H4 (cell line): ENCODE measurements around the gene CD200R1. TPM values are rescaled to one million over a fixed set of nuclear protein-coding genes. Genes with fewer than 3 reads are reported as not detected.
"Not testable (repeated sequence)": the region's sequence is repeated elsewhere in the genome, so short reads cannot be mapped to it uniquely, and the experiment has no call there.

ENCODE experiments used
- DNase-seq: peaks from one replicate; pipeline ENCODE4 v3.0.0-alpha.2; 2015; ENCODE audit warnings: low spot score
- total RNA-seq: library from RNA; depleted of rRNA; stranded (reverse); fragments of >200 nt; shearing (Covaris generic); gene quantifications from 2 replicates; pipeline ENCODE4 v1.2.3, GENCODE V29; 2014

Gene CD200R1
- total RNA-seq, 1 experiment from 2014 or later, result not detected

GRCh38 chr3:112974178-112974517 is 755 bp downstream of the CD200R1 start:
- DNase-seq, result no peak

DNA sequence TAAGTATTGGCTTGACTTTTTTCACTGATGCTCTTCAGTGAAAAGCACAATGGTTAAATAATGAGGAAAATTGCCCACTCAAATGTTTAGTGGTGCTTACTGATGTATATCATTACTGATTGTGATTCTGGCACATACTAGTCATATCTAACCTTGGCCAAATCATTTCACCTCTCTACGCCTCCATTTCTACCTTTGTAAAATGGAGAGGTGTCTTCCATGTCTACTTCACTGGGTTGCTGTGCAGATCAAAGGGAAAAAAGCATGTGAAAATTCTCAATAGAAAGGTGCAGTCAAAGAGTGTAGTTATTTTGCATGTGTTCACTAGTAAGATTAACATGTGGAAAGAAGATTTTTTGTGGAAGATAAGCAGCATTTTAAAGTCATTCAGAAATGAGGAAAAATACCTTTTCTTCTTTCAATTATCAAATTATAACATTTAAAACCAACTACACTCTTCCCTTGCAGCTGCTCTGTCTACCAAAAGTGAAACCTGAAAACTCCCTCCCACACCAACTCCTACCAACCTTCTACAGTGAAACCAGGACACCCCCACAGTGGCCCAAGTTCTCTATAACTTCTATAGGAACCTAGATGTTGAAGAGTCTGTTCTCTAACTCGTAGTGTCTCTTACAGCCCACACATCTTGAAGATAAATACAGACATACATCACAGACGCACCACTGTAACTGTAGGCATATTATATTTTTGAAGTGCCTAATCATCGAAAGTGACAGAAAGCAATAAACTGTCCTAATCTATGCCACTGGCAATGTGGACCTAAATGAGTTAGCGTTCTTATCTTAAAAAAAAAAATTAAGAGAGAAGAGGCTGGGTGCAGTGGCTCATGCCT is 1.4 kb downstream of the CD200R1 start:
- DNase-seq, result no peak

- DNase-seq, result no peak
Measured at GRCh38 chr3:112972158-112972557, 2.7 kb downstream of the CD200R1 start.

DNA sequence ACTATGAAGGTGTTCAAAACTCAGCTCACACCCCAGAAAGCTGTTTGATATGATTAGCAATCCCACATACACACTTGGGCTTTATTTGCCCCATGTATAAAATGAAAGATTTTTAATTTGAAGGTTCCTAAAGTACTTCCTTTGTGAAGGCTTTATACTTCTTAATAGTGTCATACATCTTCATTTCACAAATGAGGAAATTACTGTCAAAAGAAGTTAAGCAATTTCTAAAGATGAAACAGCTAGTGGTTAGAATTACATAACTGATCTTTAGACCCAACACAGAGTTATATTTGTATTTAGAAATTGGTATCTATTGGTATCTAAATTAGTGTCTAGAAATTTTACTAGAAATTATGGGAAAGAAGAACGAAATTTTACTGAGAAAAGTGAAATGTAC is 7.1 kb downstream of the CD200R1 start:
- no peak for DNase-seq

GRCh38 chr3:112967425-112967824 is 7.5 kb downstream of the CD200R1 start:
- no peak for DNase-seq

GRCh38 chr3:112966633-112967032 is 8.3 kb downstream of the CD200R1 start:
- no peak for DNase-seq

DNA sequence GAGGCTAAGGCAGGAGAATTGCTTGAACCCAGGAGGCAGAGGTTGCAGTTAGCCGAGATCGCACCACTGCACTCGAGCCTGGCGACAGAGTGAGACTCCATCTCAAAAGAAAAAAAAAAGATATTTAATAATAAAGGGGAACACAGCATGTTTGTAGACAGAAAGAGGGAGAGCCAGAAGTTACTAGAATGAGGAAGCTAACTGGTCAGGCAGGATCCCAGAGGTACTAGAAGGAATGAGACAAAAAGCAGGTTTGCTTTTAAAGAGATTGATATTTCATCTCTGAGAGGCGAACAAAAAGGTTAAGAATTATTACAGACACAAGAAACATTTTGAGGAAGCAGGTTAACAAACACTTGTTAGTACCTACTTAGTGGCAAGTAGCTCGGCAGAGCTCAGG is 9.2 kb downstream of the CD200R1 start:
- DNase-seq, result no peak

DNA sequence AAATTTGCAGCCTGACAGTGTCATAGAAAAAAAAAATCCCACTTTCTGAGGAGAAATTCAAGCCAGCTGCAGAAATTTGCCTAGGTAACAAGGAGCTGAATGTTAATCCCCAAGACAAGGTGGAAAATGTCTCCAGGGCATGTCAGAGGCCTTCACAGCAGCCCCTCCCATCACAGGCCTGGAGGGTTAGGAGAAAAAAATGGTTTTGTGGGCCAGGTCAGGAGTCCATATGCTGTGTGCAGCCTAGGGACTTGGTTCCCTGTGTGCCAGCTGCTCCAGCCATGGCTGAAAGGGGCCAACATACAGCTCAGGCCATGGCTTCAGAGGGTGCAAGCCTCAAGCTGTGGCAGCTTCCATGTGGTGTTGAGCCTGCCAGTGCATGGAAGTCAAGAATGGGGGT is 11.2 kb downstream of the CD200R1 start:
- DNase-seq, result no peak

DNA sequence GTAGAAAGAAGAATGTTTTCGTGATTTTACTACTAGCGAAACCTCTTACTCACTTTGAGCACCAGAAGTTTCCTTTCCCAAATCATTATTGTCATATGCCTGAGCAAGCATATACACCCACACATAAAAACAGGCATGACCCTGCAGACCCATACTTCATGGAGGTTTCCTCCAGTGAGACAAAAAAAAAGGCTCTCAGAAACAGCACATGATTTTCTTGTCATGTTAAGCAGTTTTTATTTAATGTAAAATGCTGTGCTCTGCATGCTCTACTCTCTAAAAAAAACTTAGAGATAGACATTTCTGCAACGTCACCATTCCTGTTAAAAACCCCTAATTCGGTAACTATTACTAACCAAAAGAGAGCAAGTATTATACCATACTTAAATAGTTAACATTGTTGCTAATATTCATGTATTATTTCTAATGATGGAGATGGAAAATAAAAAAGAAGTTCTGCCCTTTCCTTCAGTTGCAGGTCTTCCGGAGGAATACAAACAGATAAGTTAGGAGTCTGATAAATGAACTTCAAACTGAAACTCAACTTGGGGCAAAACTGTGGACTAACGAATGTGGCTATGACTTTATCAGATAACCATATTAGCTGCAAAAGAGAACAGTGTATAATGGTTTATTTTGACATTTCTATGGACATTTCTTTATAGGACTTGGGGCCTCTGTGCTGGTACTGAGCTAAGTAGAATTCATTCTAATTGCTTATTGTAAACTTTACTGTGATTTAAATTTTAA is 15.9 kb downstream of the CD200R1 start:
- DNase-seq, result no peak

DNA sequence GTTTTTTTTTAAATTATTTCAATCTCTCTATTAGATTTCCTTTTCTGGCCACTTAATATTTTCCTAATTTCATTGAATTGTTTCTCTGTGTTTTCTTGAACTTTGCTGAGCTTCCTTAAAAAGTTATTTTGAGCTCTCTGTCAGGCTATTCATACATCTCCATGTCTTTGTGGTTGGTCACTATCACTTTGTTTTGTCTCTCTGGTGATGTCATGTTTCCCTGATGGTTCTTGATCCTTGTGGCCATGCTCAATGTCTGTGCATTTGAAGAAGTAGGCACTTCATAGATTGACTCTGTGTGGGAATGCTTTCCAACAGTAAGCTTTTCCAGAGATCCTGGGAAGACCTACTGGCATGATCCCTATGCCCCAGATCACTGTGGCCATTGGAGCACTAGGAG is 18.6 kb downstream of the CD200R1 start:
- no peak for DNase-seq

DNA sequence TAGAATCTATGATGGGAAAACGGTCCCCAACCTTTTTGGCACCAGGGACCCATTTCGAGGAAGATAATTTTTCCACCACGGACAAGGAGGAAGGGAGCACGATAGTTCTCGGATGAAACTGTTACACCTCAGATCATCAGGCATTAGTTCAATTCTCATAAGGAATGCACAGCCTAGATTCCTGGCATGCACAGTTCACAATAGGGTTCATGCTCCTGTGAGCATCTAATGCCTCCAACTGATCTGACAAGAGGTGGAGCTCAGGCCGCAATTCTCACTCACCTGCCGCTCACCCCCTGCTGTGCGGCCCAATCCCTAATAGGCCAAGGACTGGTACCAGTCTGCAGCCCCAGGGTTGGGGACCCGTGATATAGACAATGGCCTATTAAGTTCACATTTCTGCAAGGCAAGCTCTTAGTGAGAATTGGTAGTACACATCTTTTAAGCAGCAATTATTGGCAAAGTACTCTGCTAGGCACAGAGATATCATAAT is 26.5 kb downstream of the CD200R1 start:
- DNase-seq, result no peak

DNA sequence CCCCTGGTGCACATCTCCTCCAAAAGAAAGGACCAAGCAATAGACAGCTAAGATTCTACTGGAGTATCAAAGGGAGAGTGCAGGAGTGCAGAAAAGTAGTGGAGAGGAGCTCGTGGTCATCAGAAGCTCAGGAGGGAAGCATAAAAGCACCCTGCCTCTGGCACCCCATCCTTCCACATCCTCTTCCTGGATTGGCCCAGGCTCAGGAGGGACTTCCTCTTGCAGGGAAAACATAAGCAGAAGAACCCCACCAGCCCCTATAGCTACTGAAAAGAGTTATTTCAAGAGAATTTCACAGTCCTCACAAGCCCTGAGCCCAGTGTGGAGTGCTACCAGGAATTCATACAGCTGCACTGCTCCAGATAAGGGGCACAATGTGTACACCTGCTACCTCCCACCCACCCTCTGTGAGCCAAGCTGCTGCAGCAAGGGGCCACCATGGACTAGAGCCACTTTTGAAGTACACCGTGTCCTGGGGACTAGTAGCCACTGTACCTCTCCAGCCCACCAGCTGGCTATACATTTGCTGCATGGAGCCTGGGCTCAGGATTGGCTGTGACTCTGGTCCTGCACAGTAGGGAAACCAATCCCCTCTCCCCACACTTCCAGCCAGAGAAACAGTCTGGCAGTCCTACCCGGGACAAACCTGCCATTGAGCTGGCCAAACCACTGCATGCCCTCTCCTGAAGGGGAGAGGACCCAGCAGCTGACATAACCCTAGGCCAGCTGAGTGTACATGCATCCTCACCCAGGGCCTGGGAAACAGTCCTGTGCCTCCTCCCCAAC is 43.0 kb downstream of the CD200R1 start:
- no peak for DNase-seq

- DNase-seq, result no peak
Measured at GRCh38 chr3:112930771-112931170, 44.1 kb downstream of the CD200R1 start.

DNA sequence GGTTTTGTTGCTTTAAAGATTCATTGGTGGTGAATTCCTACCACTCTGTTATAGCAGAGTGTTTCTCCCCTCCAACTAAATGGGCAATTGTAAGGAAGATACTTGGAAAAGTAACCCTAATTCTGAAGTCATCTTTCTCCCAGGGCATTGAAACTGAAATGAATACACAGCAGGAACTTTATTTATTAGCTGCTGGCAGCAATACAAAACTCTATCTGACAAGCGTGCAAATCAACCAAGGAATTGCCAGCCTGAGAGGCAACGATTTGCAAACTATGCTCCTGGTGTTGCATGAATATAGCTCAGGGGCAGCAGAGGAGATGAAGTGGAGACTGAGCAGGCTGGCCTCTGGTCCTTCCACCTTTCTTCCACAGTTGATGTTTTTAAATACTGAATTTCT is 48.9 kb downstream of the CD200R1 start:
- no peak for DNase-seq

DNA sequence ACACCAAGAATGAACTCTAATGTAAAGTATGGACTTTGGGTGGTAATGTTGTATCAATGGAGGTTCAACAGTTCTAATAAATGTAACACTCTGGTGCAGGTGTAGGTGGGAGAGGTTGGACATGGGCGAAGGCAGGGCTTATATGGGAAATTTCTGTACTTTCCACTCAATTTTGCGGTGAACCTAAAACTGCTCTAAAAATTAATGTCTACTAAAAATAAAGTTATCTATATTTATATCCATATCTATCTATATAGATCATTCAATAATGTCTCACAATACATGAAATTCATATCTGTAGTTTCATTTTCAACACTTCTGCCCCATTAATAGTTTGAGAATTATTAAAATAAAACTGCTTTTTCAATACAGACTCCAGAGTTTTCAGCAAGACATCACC is 49.3 kb downstream of the CD200R1 start:
- DNase-seq, result no peak

DNA sequence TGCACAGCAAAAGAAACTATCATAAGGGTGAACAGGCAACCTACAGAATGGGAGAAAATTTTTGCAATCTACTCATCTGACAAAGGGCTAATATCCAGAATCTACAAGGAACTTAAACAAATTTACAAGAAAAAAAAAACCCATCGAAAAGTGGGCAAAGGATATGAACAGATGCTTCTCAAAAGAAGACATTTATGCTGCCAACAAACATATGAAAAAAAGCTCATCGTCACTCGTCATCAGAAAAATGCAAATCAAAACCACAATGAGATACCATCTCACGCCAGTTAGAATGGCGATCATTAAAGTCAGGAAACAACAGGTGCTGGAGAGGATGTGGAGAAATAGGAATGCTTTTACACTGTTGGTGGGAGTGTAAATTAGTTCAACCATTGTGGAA is 55.4 kb downstream of the CD200R1 start:
- DNase-seq, result not testable (repeated sequence)

DNA sequence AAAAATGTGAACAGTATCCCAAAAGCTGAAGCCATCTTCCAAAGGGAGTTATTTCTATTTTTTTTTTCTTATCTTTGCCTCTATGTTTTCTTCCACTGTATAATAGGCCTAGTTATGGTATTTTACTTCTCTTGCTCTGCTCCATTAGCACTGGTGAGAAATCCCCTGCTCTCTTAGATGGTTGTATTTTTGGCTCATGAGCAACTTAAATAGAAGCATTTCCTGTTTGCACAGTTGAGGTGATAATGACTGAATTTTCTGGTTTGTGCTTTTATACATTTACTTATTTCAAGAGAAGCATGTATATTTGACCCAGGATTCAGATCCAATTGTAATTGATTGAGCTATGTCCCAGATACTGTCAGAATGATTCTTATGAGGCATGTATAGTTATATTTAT is 66.7 kb downstream of the CD200R1 start:
- no peak for DNase-seq

DNA sequence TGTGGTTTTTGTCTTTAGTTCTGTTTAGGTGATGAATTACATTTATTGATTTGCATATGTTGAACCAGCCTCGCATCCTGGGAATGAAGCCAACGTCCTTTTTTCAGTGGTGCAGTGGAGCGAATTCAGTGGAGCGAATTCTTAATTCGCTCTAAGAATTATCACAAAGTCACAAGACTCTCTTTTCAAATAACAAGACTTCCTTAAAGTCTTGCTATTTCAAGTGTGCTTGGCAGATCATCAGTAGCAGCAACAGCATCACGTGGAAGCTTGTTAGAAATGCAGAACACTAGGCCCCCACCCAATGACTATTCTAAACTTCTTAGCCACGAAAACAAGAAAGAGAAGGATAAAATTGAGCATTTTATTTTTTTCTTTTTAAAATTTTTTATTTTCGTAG is 70.1 kb downstream of the CD200R1 start:
- DNase-seq, result no peak

GRCh38 chr3:112900113-112900512 is 74.8 kb downstream of the CD200R1 start:
- no peak for DNase-seq

- no peak for DNase-seq
Measured at GRCh38 chr3:112897791-112898190, 77.1 kb downstream of the CD200R1 start.

DNA sequence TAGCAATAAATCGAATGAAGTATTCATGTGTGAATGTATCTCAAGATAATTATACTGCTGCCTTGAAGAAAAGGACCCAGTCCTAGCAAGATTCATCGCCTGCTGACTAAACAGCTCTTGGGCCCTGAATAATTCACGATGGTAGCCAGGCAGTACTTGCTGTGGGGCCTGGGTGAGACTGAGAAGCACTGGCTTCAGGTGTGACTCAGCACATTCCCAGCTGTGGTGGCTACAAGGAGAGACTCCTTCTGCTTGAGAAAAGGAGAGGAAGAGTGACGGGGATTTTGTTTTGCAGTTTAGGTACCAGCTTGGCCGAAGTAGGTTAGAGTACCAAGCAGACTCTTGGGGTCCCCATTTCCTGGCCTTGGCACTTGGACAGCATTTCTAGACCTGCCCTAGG is 80.6 kb downstream of the CD200R1 start:
- DNase-seq, result peak; percentile 67

GRCh38 chr3:112889357-112889756 is 85.5 kb downstream of the CD200R1 start:
- DNase-seq, result no peak
